Measurements from ENCODE around the gene CCDC50. TPM values are rescaled to one million over a fixed set of nuclear protein-coding genes. Genes with fewer than 3 reads are reported as not detected.

CCDC50 gene
- total and polyA plus RNA-seq, 2 donors (not counting 3 experiments of a cell fraction or from before 2014, with no cell fraction given): 44.4 to 137 TPM

- Histone ChIP-seq H4K20me1 (replicated peaks; ENCODE audit: control insufficient read depth, extremely low read depth, insufficient read depth, low read length) (peaks cover 2% of the 10 kb centered on the region), H3K9me1 (replicated peaks; ENCODE audit: control insufficient read depth, extremely low read depth, insufficient read depth, low read length) (no peaks in the 10 kb centered on the region), H3K4me1 (ENCODE audit: control insufficient read depth, extremely low read depth, insufficient read depth, low read length) (peaks cover 37% of the 10 kb centered on the region), H3K9me3 (replicated peaks; ENCODE audit: control insufficient read depth, insufficient read depth, low read length) (no peaks in the 10 kb centered on the region), H2AFZ (ENCODE audit: low read depth, low read length) (no peak overlapping the region), H3K4me2 (ENCODE audit: insufficient read depth, low read length) (no peak overlapping the region), H3K79me2 (ENCODE audit: control insufficient read depth, insufficient read depth, low read length) (peaks cover 94% of the 10 kb centered on the region), H3K4me3 (replicated peaks in 1 of 3; ENCODE audit: insufficient read depth in 1 of 3, low read depth in 1 of 3, low read length in 3 of 3) (no peak overlapping the region), H3K27me3 (ENCODE audit: control insufficient read depth in 2 of 2, insufficient read depth in 2 of 2, low read length in 2 of 2) (no peaks in the 10 kb centered on the region), H3K9ac (replicated peaks; ENCODE audit: extremely low read depth, insufficient read depth, low read length) (no peak overlapping the region), H3K36me3 (ENCODE audit: control insufficient read depth in 2 of 2, extremely low read depth in 1 of 2, insufficient read depth in 2 of 2, low read length in 2 of 2) (peaks cover 0 to 2% of the 10 kb centered on the region in 2 experiments), H3K27ac (ENCODE audit: insufficient read depth, low read depth, low read length) (no peak overlapping the region)
- intact Hi-C loops (cut with micrococcal nuclease) (no loop called here), dilution Hi-C loops (cut with MboI; ENCODE audit: extremely low pct_ligation_motif_present, low sequenced_read_pairs) (no loop called here)
- CTCF ChIA-PET: interaction anchor here (1.7 to 2.6 kb wide), 2 partner anchors 10 to 13 kb away, joined by 4 to 7 read pairs; no protein-coding TSS in a partner anchor
- TF ChIP-seq FOS (IDR thresholded peaks at IDR 0.05; ENCODE audit: borderline replicate concordance, insufficient read depth, low read length) (no peak), CTCF (IDR thresholded peaks at IDR 0.05; ENCODE audit: extremely low read depth in 1 of 2, insufficient read depth in 1 of 2, low read depth in 1 of 2, low read length in 2 of 2) (no peak), POLR2A (IDR thresholded peaks at IDR 0.05; ENCODE audit: low read depth, low read length) (no peak), GATA2 (IDR thresholded peaks at IDR 0.05; ENCODE audit: insufficient read depth, insufficient read length, low read depth, low read length) (no peak), POLR2AphosphoS5 (IDR thresholded peaks at IDR 0.05; ENCODE audit: insufficient read depth, low read depth, low read length) (no peak), MYC (IDR thresholded peaks at IDR 0.05; ENCODE audit: low read depth, low read length) (no peak), JUN (IDR thresholded peaks at IDR 0.05; ENCODE audit: borderline replicate concordance, insufficient read depth, insufficient read length, low read depth) (no peak), MAX (IDR thresholded peaks at IDR 0.05; ENCODE audit: insufficient read depth, insufficient read length) (no peak), EZH2 (IDR thresholded peaks at IDR 0.05; ENCODE audit: borderline replicate concordance, low read depth, low read length, severe bottlenecking) (no peak)
- POLR2A ChIA-PET: interaction anchor here (1.2 kb wide), 1 partner anchor 12 kb away, joined by 3 read pairs; no protein-coding TSS in a partner anchor
- no peak for FAIRE-seq
- no peak for DNase-seq (ENCODE audit: low read depth, low spot score)
- no TSS peak for BruUV-seq (replicated peaks)
Observed at GRCh38 chr3:191345334-191345733, 16.1 kb downstream of the CCDC50 start.

Measured in endothelial cell of umbilical vein (primary cell).